Measurements from ENCODE around the gene OR56A4. TPM values are rescaled to one million over a fixed set of nuclear protein-coding genes. Genes with fewer than 3 reads are reported as not detected.

Gene OR56A4
- total and polyA plus RNA-seq, 8 donors = not detected

DNA sequence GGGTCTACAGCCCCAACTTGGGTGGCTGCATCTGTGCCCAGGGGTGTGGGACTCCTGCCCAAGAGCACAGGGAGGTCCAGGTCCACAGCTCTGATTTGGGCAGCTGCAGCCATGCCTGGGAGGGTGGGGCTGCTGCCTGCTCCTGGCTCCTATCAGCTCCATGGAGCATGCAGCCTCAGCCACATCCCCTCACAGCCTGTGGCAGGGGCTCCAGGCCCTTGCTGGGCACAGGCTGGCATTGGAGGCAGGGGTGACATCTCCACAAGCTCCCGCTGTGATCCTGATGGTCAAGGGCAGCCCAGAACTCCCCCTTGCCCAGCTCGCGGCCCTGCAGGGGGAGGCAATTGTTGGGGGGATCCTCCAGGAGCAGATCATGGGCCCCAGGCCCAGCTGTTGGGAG is 6.3 kb upstream of the OR56A4 start:
- intact Hi-C loops (cut with DNase I; ENCODE audit: low total_unique reads) = no loop called here
- no peak overlapping the region for H3K27ac ChIP-seq
- H3K27me3 ChIP-seq = peaks cover 0 to 17% (median 0%) of the 10 kb centered on the region in 3 donors
- 75 to 100% (median 88%) methylated on average over 2 to 3 of the region's 3 CpGs for WGBS, 5 donors
- H3K36me3 ChIP-seq = no peaks in the 10 kb centered on the region
- H3K9me3 ChIP-seq = peaks cover 0 to 6% (median 0%) of the 10 kb centered on the region in 4 donors
- no peaks in the 10 kb centered on the region for H3K4me1 ChIP-seq
- no peak for DNase-seq
- TF ChIP-seq, protein P1, sequence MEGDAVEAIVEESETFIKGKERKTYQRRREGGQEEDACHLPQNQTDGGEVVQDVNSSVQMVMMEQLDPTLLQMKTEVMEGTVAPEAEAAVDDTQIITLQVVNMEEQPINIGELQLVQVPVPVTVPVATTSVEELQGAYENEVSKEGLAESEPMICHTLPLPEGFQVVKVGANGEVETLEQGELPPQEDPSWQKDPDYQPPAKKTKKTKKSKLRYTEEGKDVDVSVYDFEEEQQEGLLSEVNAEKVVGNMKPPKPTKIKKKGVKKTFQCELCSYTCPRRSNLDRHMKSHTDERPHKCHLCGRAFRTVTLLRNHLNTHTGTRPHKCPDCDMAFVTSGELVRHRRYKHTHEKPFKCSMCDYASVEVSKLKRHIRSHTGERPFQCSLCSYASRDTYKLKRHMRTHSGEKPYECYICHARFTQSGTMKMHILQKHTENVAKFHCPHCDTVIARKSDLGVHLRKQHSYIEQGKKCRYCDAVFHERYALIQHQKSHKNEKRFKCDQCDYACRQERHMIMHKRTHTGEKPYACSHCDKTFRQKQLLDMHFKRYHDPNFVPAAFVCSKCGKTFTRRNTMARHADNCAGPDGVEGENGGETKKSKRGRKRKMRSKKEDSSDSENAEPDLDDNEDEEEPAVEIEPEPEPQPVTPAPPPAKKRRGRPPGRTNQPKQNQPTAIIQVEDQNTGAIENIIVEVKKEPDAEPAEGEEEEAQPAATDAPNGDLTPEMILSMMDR (IDR thresholded peaks at IDR 0.05) = no peak
- TF ChIP-seq POLR2A (IDR thresholded peaks at IDR 0.05) (no peak), EP300 (IDR thresholded peaks at IDR 0.05) (no peak), POLR2AphosphoS5 (IDR thresholded peaks at IDR 0.05) (no peak)
- H3K4me3 ChIP-seq = no peak overlapping the region

DNA sequence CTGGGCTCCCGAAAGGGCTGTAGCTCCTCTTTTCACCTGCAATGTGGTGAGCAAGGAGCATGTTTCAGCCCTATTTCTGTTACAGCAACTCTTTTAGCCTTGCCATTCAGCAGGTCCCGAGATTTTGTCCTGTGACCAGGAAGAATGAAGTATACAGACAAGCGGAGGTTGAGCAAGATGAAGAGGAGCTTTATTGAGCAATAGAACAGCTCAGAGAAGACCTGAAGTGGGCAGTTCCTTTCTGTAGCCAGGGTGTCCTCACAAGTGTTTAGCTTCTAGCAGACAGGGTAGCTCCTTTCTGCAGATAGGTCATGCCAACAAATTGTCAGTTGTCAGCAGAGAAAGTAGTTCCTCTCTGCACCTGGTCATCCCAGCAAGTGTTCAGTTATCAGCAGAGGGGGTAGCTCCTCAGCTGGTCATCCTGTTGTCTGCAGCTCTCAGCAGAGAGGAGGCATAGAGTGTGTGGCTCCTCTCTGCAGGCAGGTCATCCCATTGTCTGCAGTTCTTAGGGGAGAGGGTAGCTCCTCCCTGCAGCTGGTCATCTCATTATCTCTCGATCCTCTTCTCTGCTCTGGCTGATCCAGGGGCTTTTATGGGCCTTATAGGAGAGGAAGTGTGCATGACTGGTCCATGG is 5.4 kb upstream of the OR56A4 start:
- no peak overlapping the region for H3K4me3 ChIP-seq
- TF ChIP-seq POLR2AphosphoS5 (IDR thresholded peaks at IDR 0.05) = no peak
- no peak for TF ChIP-seq POLR2A (IDR thresholded peaks at IDR 0.05)
- 69 to 82% (median 77%) methylated on average over 3 to 4 of the region's 4 CpGs for WGBS, 5 donors
- peaks cover 0 to 17% (median 0%) of the 10 kb centered on the region in 3 donors for H3K27me3 ChIP-seq
- no peak for DNase-seq
- H3K4me1 ChIP-seq = no peaks in the 10 kb centered on the region
- no peaks in the 10 kb centered on the region for H3K36me3 ChIP-seq
- H3K27ac ChIP-seq = no peak overlapping the region
- intact Hi-C loops (cut with DNase I; ENCODE audit: low total_unique reads) = no loop called here
- peaks cover 0 to 5% (median 0%) of the 10 kb centered on the region in 4 donors for H3K9me3 ChIP-seq

DNA sequence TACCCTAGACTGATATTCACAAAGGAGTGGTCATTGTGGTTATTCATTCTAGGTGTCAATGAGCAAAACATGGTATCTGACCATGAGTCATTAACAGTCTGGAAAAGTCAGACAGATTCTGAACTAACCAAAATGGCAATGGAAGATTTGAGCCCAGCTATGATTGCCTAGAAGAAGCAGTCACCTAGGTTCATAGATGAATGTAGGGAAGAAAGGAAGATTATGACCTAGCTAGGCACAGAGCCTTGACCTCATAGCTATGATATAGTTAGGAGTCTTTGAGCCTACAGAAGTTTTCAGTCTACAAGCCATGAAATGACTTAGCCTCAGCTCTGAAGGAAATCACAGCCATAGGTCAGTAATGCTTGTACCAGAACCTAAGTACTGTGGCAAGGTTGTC is 351 bp downstream of the OR56A4 start:
- Histone ChIP-seq H3K9me3 (no peaks in the 10 kb centered on the region), H3K27me3 (no peaks in the 10 kb centered on the region), H3K4me3 (no peak overlapping the region), H3K4me1 (no peaks in the 10 kb centered on the region), H3K27ac (no peak overlapping the region), H3K36me3 (no peaks in the 10 kb centered on the region)
- DNase-seq = no peak
- intact Hi-C loops (cut with DNase I; ENCODE audit: low total_unique reads) = no loop called here
- TF ChIP-seq POLR2A (IDR thresholded peaks at IDR 0.05) (no peak), POLR2AphosphoS5 (IDR thresholded peaks at IDR 0.05) (no peak), EP300 (IDR thresholded peaks at IDR 0.05) (no peak)

DNA sequence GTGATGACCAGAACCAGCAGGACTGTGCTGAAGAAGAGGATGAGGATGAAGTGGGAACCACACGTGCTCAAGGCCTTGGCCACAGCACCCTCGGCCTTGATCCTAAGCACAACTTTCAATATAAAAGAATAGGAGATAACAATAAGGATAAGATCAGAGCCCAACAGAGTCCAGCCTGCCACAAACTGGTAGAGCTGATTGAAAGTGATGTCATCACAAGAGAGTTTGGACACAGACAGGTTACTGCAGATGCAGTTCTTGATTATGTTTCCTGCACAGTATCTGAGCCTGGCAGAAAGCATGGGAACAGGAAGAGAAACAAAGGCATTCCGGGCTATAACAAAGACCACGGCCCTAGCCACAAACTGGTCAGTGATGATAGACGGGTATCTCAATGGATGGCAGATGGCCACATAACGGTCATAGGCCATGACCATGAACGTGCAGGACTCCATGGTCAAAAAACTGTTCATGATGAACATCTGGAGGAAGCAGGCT is 4.5 kb downstream of the OR56A4 start:
- Histone ChIP-seq H3K4me1 (no peaks in the 10 kb centered on the region), H3K36me3 (no peaks in the 10 kb centered on the region)
- WGBS, 5 donors = 61 to 84% (median 78%) methylated on average over 7 of the region's 7 CpGs

GRCh38 chr11:5994791-5995190 is 12.0 kb downstream of the OR56A4 start:
- no peak for TF ChIP-seq EP300 (IDR thresholded peaks at IDR 0.05)
- no peak for TF ChIP-seq POLR2AphosphoS5 (IDR thresholded peaks at IDR 0.05)
- TF ChIP-seq, protein P1 (IDR thresholded peaks at IDR 0.05) = no peak
- no peak for TF ChIP-seq POLR2A (IDR thresholded peaks at IDR 0.05)
- Histone ChIP-seq H3K27ac (no peak overlapping the region), H3K9me3 (no peaks in the 10 kb centered on the region), H3K27me3 (peaks cover 0 to 12% (median 0%) of the 10 kb centered on the region in 3 donors), H3K4me1 (no peaks in the 10 kb centered on the region), H3K4me3 (no peak overlapping the region), H3K36me3 (no peaks in the 10 kb centered on the region)
- intact Hi-C loops (cut with DNase I; ENCODE audit: low total_unique reads) = no loop called here
- WGBS, 5 donors = 85 to 92% (median 86%) methylated on average over 14 of the region's 14 CpGs
- no peak for DNase-seq

More for the DNA sequence above, 4.5 kb downstream of the OR56A4 start:
- Histone ChIP-seq H3K4me3 (no peak overlapping the region), H3K27ac (no peak overlapping the region), H3K27me3 (peaks cover 0 to 1% (median 0%) of the 10 kb centered on the region in 3 donors), H3K9me3 (no peaks in the 10 kb centered on the region)
- no peak for DNase-seq
- TF ChIP-seq, protein P1 (IDR thresholded peaks at IDR 0.05) = no peak
- TF ChIP-seq POLR2A (IDR thresholded peaks at IDR 0.05) = no peak
- TF ChIP-seq POLR2AphosphoS5 (IDR thresholded peaks at IDR 0.05) = no peak
- no peak for TF ChIP-seq EP300 (IDR thresholded peaks at IDR 0.05)
- intact Hi-C loops (cut with DNase I; ENCODE audit: low total_unique reads) = no loop called here
